HEK293T (cell line): ENCODE measurements around the gene R3HDM2.
"Not testable (repeated sequence)": the region's sequence is repeated elsewhere in the genome, so short reads cannot be mapped to it uniquely, and the experiment has no call there.

Source experiments
- CTCF ChIA-PET: fragments of 350-600 bp; formaldehyde crosslinking; extraction: SDS; loops from one replicate; lab custom pipeline; 2021; ENCODE audit warnings: antibody characterized with exemption, inconsistent platforms; lab: Yijun Ruan, JAX
- POLR2A ChIA-PET: fragments of 350-600 bp; formaldehyde crosslinking; extraction: SDS; loops from one replicate; lab custom pipeline; 2020; ENCODE audit warnings: antibody characterized with exemption, inconsistent platforms; lab: Yijun Ruan, JAX
- DNase-seq: peaks from one replicate; pipeline ENCODE4 v3.0.0; 2012; ENCODE audit warnings: mixed read lengths; ENCODE audit errors: extremely low spot score
- ARNT ChIP-seq: fragments of 450-650 bp; IDR thresholded peaks from 2 replicates; pipeline ENCODE4 v1.6.1; 2017; ENCODE audit warnings: mild to moderate bottlenecking
- BHLHE40 ChIP-seq: fragments of 450-650 bp; IDR thresholded peaks from 2 replicates; pipeline ENCODE4 v1.6.1; 2016; ENCODE audit warnings: mild to moderate bottlenecking, moderate library complexity, borderline replicate concordance
- CTBP1 ChIP-seq: fragments of 450-650 bp; IDR thresholded peaks from 2 replicates; pipeline ENCODE4 v1.6.1; 2016; ENCODE audit warnings: borderline replicate concordance
- ELF4 ChIP-seq: fragments of 450-650 bp; IDR thresholded peaks from 2 replicates; pipeline ENCODE4 v1.6.1; 2017; ENCODE audit warnings: antibody characterized with exemption
- FOXA1 ChIP-seq: fragments of 450-650 bp; IDR thresholded peaks from 2 replicates; pipeline ENCODE4 v1.6.1; 2016; ENCODE audit warnings: mild to moderate bottlenecking
- FOXK2 ChIP-seq: fragments of 450-650 bp; IDR thresholded peaks from 2 replicates; pipeline ENCODE4 v1.6.1; 2016; ENCODE audit warnings: mild to moderate bottlenecking
- FOXM1 ChIP-seq: fragments of 450-650 bp; IDR thresholded peaks from 2 replicates; pipeline ENCODE4 v1.6.1; 2017; ENCODE audit warnings: mild to moderate bottlenecking, borderline replicate concordance
- HDGF ChIP-seq: fragments of 450-650 bp; IDR thresholded peaks from 2 replicates; pipeline ENCODE4 v1.6.1; 2017; ENCODE audit warnings: antibody characterized with exemption, borderline replicate concordance
- L3MBTL2 ChIP-seq: fragments of 450-650 bp; conservative IDR thresholded peaks from 2 replicates; pipeline ENCODE4 v1.6.1; 2016; ENCODE audit warnings: mild to moderate bottlenecking
- LEF1 ChIP-seq: fragments of 450-650 bp; IDR thresholded peaks from 2 replicates; pipeline ENCODE4 v1.6.1; 2017; ENCODE audit warnings: mild to moderate bottlenecking, borderline replicate concordance
- NFRKB ChIP-seq: fragments of 450-650 bp; IDR thresholded peaks from 2 replicates; pipeline ENCODE4 v1.6.1; 2016; ENCODE audit warnings: mild to moderate bottlenecking, moderate library complexity
- PKNOX1 ChIP-seq: fragments of 450-650 bp; IDR thresholded peaks from 2 replicates; pipeline ENCODE4 v1.6.1; 2016
- SP1 ChIP-seq: fragments of 450-650 bp; IDR thresholded peaks from 2 replicates; pipeline ENCODE4 v1.6.1; 2017
- SUZ12 ChIP-seq: fragments of 450-650 bp; IDR thresholded peaks from 2 replicates; pipeline ENCODE4 v1.6.1; 2016; ENCODE audit warnings: mild to moderate bottlenecking
- TARDBP ChIP-seq: fragments of 450-650 bp; IDR thresholded peaks from 2 replicates; pipeline ENCODE4 v1.6.1; 2016
- ZNF384 ChIP-seq: fragments of 450-650 bp; IDR thresholded peaks from 2 replicates; pipeline ENCODE4 v1.6.1; 2016

R3HDM2 gene

GRCh38 chr12:57342207-57342691 is 88.6 kb downstream of the R3HDM2 start:
- ChIA-PET POLR2A (interaction anchor here (0.7 to 1.9 kb wide), 7 partner anchors 8 to 114 kb away, joined by 3 to 6 read pairs (median 5); partner anchors contain the start of gene INHBE), CTCF (interaction anchor here (0.6 to 1.5 kb wide), 7 partner anchors 8 to 116 kb away, joined by 3 to 6 read pairs (median 3); no protein-coding TSS in a partner anchor)
- no peak for TF ChIP-seq TARDBP
- peak; percentile 36 for DNase-seq

- DNase-seq, result no peak
- POLR2A ChIA-PET, result interaction anchor here (1.5 to 1.9 kb wide), 3 partner anchors 12 to 115 kb away, joined by 5 to 6 read pairs (median 5); no protein-coding TSS in a partner anchor
- CTCF ChIA-PET, result interaction anchor here (1.0 to 1.5 kb wide), 5 partner anchors 9 to 116 kb away, joined by 3 to 6 read pairs (median 3); no protein-coding TSS in a partner anchor
- TF ChIP-seq FOXM1 (no peak), FOXK2 (no peak), FOXA1 (no peak), NFRKB (no peak), TARDBP (no peak), L3MBTL2 (no peak), HDGF (no peak), SP1 (no peak), BHLHE40 (no peak), ARNT (no peak), LEF1 (no peak), SUZ12 (no peak), ELF4 (no peak), ZNF384 (no peak), CTBP1 (no peak), PKNOX1 (no peak)
These were observed 89.4 kb downstream of the R3HDM2 start for GRCh38 chr12:57341275-57341990.

GRCh38 chr12:57340104-57340503 is 90.7 kb downstream of the R3HDM2 start:
- CTCF ChIA-PET, result interaction anchor here (1.2 kb wide), 1 partner anchor 112 kb away, joined by 6 read pairs; no protein-coding TSS in a partner anchor
- POLR2A ChIA-PET, result no interaction called here
- DNase-seq, result peak; percentile 48
- TF ChIP-seq ELF4 (no peak), FOXM1 (no peak), ARNT (no peak), SP1 (no peak), PKNOX1 (0 out of 2 replicates have a peak, but pooled peaks have one; percentile 24)

- DNase-seq, CTCF ChIA-PET, POLR2A ChIA-PET: not testable (repeated sequence)
These were observed 94.5 kb downstream of the R3HDM2 start for GRCh38 chr12:57336299-57336698.

GRCh38 chr12:57334219-57334618 is 96.6 kb downstream of the R3HDM2 start:
- ChIA-PET CTCF (interaction anchor here (0.5 to 0.6 kb wide), 2 partner anchors 14 to 85 kb away, joined by 5 to 6 read pairs; no protein-coding TSS in a partner anchor), POLR2A (no interaction called here)
- TF ChIP-seq FOXA1 (no peak), FOXM1 (no peak), SUZ12 (no peak), CTBP1 (no peak), PKNOX1 (no peak), NFRKB (no peak)
- DNase-seq, result no peak

GRCh38 chr12:57332646-57333312 is 98.1 kb downstream of the R3HDM2 start:
- DNase-seq, result no peak
- ChIA-PET CTCF (interaction anchor here (1.5 kb wide), 1 partner anchor 123 kb away, joined by 3 read pairs; no protein-coding TSS in a partner anchor), POLR2A (no interaction called here)
- no peak for TF ChIP-seq PKNOX1
- no peak for TF ChIP-seq CTBP1
- TF ChIP-seq BHLHE40, result no peak
- no peak for TF ChIP-seq ELF4
- no peak for TF ChIP-seq NFRKB
- no peak for TF ChIP-seq LEF1
- no peak for TF ChIP-seq HDGF
- TF ChIP-seq SP1, result no peak
- TF ChIP-seq FOXA1, result no peak
